ENCODE measurements around the gene ANK3. TPM values are rescaled to one million over a fixed set of nuclear protein-coding genes. Genes with fewer than 3 reads are reported as not detected.

ANK3 gene
- total RNA-seq, 1 donor from 2014 or later, result 12.6 TPM

GRCh38 chr10:60130130-60130579, 259.5 kb downstream of the ANK3 start:
- Mint-ChIP-seq H3K36me3 (ENCODE audit: low read depth, unreplicated experiment) (no peaks in the 10 kb centered on the region), H3K27me3 (ENCODE audit: unreplicated experiment) (no peaks in the 10 kb centered on the region), H3K4me1 (ENCODE audit: unreplicated experiment) (no peaks in the 10 kb centered on the region), H3K9me3 (ENCODE audit: unreplicated experiment) (no peaks in the 10 kb centered on the region), H3K27ac (ENCODE audit: unreplicated experiment) (no peak overlapping the region), H3K4me3 (ENCODE audit: unreplicated experiment) (no peak overlapping the region)
- no peak for DNase-seq (ENCODE audit: low spot score)
- no peak for TF ChIP-seq CTCF (IDR thresholded peaks at IDR 0.05; ENCODE audit: unreplicated experiment)

GRCh38 chr10:60125895-60126294, 263.8 kb downstream of the ANK3 start:
- Mint-ChIP-seq H3K36me3 (ENCODE audit: low read depth, unreplicated experiment) (no peaks in the 10 kb centered on the region), H3K27me3 (ENCODE audit: unreplicated experiment) (no peaks in the 10 kb centered on the region), H3K9me3 (ENCODE audit: unreplicated experiment) (no peaks in the 10 kb centered on the region), H3K4me1 (ENCODE audit: unreplicated experiment) (no peaks in the 10 kb centered on the region), H3K27ac (ENCODE audit: unreplicated experiment) (no peak overlapping the region), H3K4me3 (ENCODE audit: unreplicated experiment) (no peak overlapping the region)
- no peak for DNase-seq (ENCODE audit: low spot score)
- no peak for TF ChIP-seq CTCF (IDR thresholded peaks at IDR 0.05; ENCODE audit: unreplicated experiment)

- TF ChIP-seq CTCF (IDR thresholded peaks at IDR 0.05; ENCODE audit: unreplicated experiment), result no peak
- H3K27ac Mint-ChIP-seq (ENCODE audit: unreplicated experiment), result no peak overlapping the region
Measured at GRCh38 chr10:60124536-60124935, 265.1 kb downstream of the ANK3 start.

GRCh38 chr10:60123668-60124067, 266.0 kb downstream of the ANK3 start:
- no peak for TF ChIP-seq CTCF (IDR thresholded peaks at IDR 0.05; ENCODE audit: unreplicated experiment)
- Mint-ChIP-seq H3K4me1 (ENCODE audit: unreplicated experiment) (no peaks in the 10 kb centered on the region), H3K4me3 (ENCODE audit: unreplicated experiment) (no peak overlapping the region), H3K27me3 (ENCODE audit: unreplicated experiment) (no peaks in the 10 kb centered on the region), H3K27ac (ENCODE audit: unreplicated experiment) (no peak overlapping the region), H3K36me3 (ENCODE audit: low read depth, unreplicated experiment) (no peaks in the 10 kb centered on the region), H3K9me3 (ENCODE audit: unreplicated experiment) (no peaks in the 10 kb centered on the region)
- no peak for DNase-seq (ENCODE audit: low spot score)

More at GRCh38 chr10:60124536-60124935, 265.1 kb downstream of the ANK3 start:
- Mint-ChIP-seq H3K4me3 (ENCODE audit: unreplicated experiment) (no peak overlapping the region), H3K27me3 (ENCODE audit: unreplicated experiment) (no peaks in the 10 kb centered on the region), H3K36me3 (ENCODE audit: low read depth, unreplicated experiment) (no peaks in the 10 kb centered on the region), H3K4me1 (ENCODE audit: unreplicated experiment) (no peaks in the 10 kb centered on the region), H3K9me3 (ENCODE audit: unreplicated experiment) (no peaks in the 10 kb centered on the region)
- DNase-seq (ENCODE audit: low spot score), result no peak

- Mint-ChIP-seq H3K4me3 (ENCODE audit: unreplicated experiment) (no peak overlapping the region), H3K27ac (ENCODE audit: unreplicated experiment) (no peak overlapping the region), H3K36me3 (ENCODE audit: low read depth, unreplicated experiment) (no peaks in the 10 kb centered on the region), H3K27me3 (ENCODE audit: unreplicated experiment) (no peaks in the 10 kb centered on the region), H3K9me3 (ENCODE audit: unreplicated experiment) (no peaks in the 10 kb centered on the region), H3K4me1 (ENCODE audit: unreplicated experiment) (no peaks in the 10 kb centered on the region)
- DNase-seq (ENCODE audit: low spot score), result no peak
- TF ChIP-seq CTCF (IDR thresholded peaks at IDR 0.05; ENCODE audit: unreplicated experiment), result no peak
Measured at GRCh38 chr10:60123172-60123571, 266.5 kb downstream of the ANK3 start.

Measured in endothelial cell (in vitro differentiated cells).